Measurements from ENCODE around the gene QTRT2. TPM values are rescaled to one million over a fixed set of nuclear protein-coding genes. Genes with fewer than 3 reads are reported as not detected.

QTRT2 gene
- total RNA-seq, 2 donors from 2014 or later: 20.3 to 25.6 TPM

GRCh38 chr3:114034787-114035545 lies 21.6 kb upstream of the QTRT2 start:
- Histone ChIP-seq H3K9ac (ENCODE audit: low read depth in 2 of 2, low read length in 2 of 2) (no peak overlapping the region), H3K4me3 (no peak overlapping the region), H3K27me3 (no peaks in the 10 kb centered on the region), H3K36me3 (no peaks in the 10 kb centered on the region), H3K27ac (no peak overlapping the region), H3K9me3 (no peaks in the 10 kb centered on the region), H3K4me1 (no peaks in the 10 kb centered on the region)
- no peak for DNase-seq
- intact Hi-C loops (cut with DNase I): no loop called here
- no peak for TF ChIP-seq CTCF (IDR thresholded peaks at IDR 0.05)

GRCh38 chr3:114035896-114036295 lies 20.6 kb upstream of the QTRT2 start:
- Histone ChIP-seq H3K27ac (no peak overlapping the region), H3K36me3 (no peaks in the 10 kb centered on the region), H3K9ac (ENCODE audit: low read depth in 2 of 2, low read length in 2 of 2) (no peak overlapping the region), H3K9me3 (no peaks in the 10 kb centered on the region), H3K4me1 (no peaks in the 10 kb centered on the region), H3K4me3 (no peak overlapping the region), H3K27me3 (no peaks in the 10 kb centered on the region)
- DNase-seq: no peak
- no peak for TF ChIP-seq CTCF (IDR thresholded peaks at IDR 0.05)
- intact Hi-C loops (cut with DNase I): no loop called here

- H3K27ac ChIP-seq: no peak overlapping the region
- H3K36me3 ChIP-seq: no peaks in the 10 kb centered on the region
- no peak overlapping the region for H3K9ac ChIP-seq (ENCODE audit: low read depth in 2 of 2, low read length in 2 of 2)
- intact Hi-C loops (cut with DNase I): no loop called here
- no peak for DNase-seq
- no peak for TF ChIP-seq CTCF (IDR thresholded peaks at IDR 0.05)
- no peaks in the 10 kb centered on the region for H3K9me3 ChIP-seq
- no peak overlapping the region for H3K4me3 ChIP-seq
- H3K27me3 ChIP-seq: no peaks in the 10 kb centered on the region
- no peaks in the 10 kb centered on the region for H3K4me1 ChIP-seq
Observed at GRCh38 chr3:114043205-114043604, 13.3 kb upstream of the QTRT2 start.

GRCh38 chr3:114052216-114052615 lies 4.3 kb upstream of the QTRT2 start:
- H3K36me3 ChIP-seq: no peaks in the 10 kb centered on the region
- H3K4me3 ChIP-seq: no peak overlapping the region
- no peak for DNase-seq
- intact Hi-C loops (cut with DNase I): loop anchor here (10.0 kb wide), 2 partner anchors 107 to 307 kb away; partner anchors contain the start of genes ATP6V1A, NAA50 and ZDHHC23
- no peak for TF ChIP-seq CTCF (IDR thresholded peaks at IDR 0.05)
- H3K27ac ChIP-seq: no peak overlapping the region
- H3K4me1 ChIP-seq: no peaks in the 10 kb centered on the region
- no peaks in the 10 kb centered on the region for H3K9me3 ChIP-seq
- H3K27me3 ChIP-seq: no peaks in the 10 kb centered on the region
- no peak overlapping the region for H3K9ac ChIP-seq (ENCODE audit: low read depth in 2 of 2, low read length in 2 of 2)

GRCh38 chr3:114057011-114057347 lies 442 bp downstream of the QTRT2 start:
- H3K9me3 ChIP-seq: no peaks in the 10 kb centered on the region
- H3K27me3 ChIP-seq: no peaks in the 10 kb centered on the region
- H3K4me3 ChIP-seq: peak overlapping the region; percentile 84
- intact Hi-C loops (cut with DNase I): loop anchor here (10.0 kb wide), 2 partner anchors 112 to 312 kb away; partner anchors contain the start of genes ATP6V1A, NAA50 and ZDHHC23
- no peaks in the 10 kb centered on the region for H3K36me3 ChIP-seq
- H3K9ac ChIP-seq (ENCODE audit: low read depth in 2 of 2, low read length in 2 of 2): peak overlapping the region; percentile 49 to 79
- peak overlapping the region; percentile 84 for H3K27ac ChIP-seq
- H3K4me1 ChIP-seq: no peaks in the 10 kb centered on the region
- no peak for TF ChIP-seq CTCF (IDR thresholded peaks at IDR 0.05)
- DNase-seq: no peak

All from colonic mucosa (tissue), 4 donors.